ENCODE data around the gene BBLN.

- peak; percentile 41 for TF ChIP-seq CTCF (IDR thresholded peaks at IDR 0.05; ENCODE audit: low read length)
- no peak for TF ChIP-seq EZH2 (optimal IDR thresholded peaks at IDR 0.05; ENCODE audit: low read depth, low read length)
- no peak for TF ChIP-seq EZH2phosphoT487 (IDR thresholded peaks at IDR 0.05; ENCODE audit: low read length)
Measured at GRCh38 chr9:128192601-128193371, 32.7 kb downstream of the BBLN start.

Measured in MM.1S (cell line).